HCT116 (cell line): ENCODE measurements around the gene TOMM70. TPM values are rescaled to one million over a fixed set of nuclear protein-coding genes. Genes with fewer than 3 reads are reported as not detected.

Source experiments
- ATAC-seq: fragments of 200-7000 bp; cut with Tn5 transposase; 2 replicates; pipeline ENCODE4 v1.9.1; 2020; ENCODE audit warnings: mild to moderate bottlenecking, moderate library complexity
- BruUV-seq: library from RNA; stranded (reverse); fragments of 400-500 nt; replicated peaks from 2 replicates; lab custom pipeline; 2021; lab: Mats Ljungman, UMichigan
- CTCF ChIA-PET: fragments of 300-600 bp; sonication (Branson Sonifier 250); formaldehyde crosslinking; loops from one replicate; lab custom pipeline; 2021; ENCODE audit warnings: antibody characterized with exemption; lab: Charles Lee
- POLR2A ChIA-PET: fragments of 300-600, 350-600 bp; sonication (Branson Sonifier 250); formaldehyde crosslinking; loops from one replicate; lab custom pipeline; 2021; ENCODE audit warnings: antibody characterized with exemption; lab: Charles Lee
- RAD21 ChIA-PET, 2 experiments: fragments of 300-600 bp; sonication (Branson Sonifier 250); formaldehyde crosslinking; loops; one replicate each; lab custom pipeline; 2023; ENCODE audit warnings: low total read pairs in 2 of 2; ENCODE audit not compliant: uncharacterized antibody in 2 of 2, unreplicated experiment in 2 of 2, low non-redundant PET in 1 of 2; lab: Charles Lee
- DNase-seq: peaks from one replicate; pipeline ENCODE4 v3.0.0-alpha.2; 2010; ENCODE audit warnings: low read depth, low spot score
- H2AFZ ChIP-seq: fragments of 200-600 bp; shearing (Covaris generic), sonication (generic); 2 replicates; pipeline ENCODE4 v1.6.1; 2017; ENCODE audit warnings: low read depth, mixed run types, mixed read lengths, antibody characterized with exemption, low read length; ENCODE audit not compliant: poor library complexity, severe bottlenecking
- H3K27ac ChIP-seq: 2 replicates; pipeline ENCODE4 v1.5.1; 2012; ENCODE audit warnings: low read depth, low read length
- H3K27me3 ChIP-seq: fragments of 200-600 bp; sonication (generic); 2 replicates; pipeline ENCODE4 v1.6.1; 2016; ENCODE audit warnings: mixed run types, low read length, mixed read lengths; ENCODE audit not compliant: insufficient read depth
- H3K36me3 ChIP-seq, 2 experiments: fragments of 200-500 bp in 1 of 2; fragments of 200-600 bp in 1 of 2; sonication (Bioruptor generic) in 1 of 2; sonication (generic) in 1 of 2; 2 replicates each; pipeline versions ENCODE4 v1.5.1 to v1.6.1; 2014 to 2016; ENCODE audit warnings: low read length in 2 of 2, inconsistent platforms in 1 of 2, mixed read lengths in 1 of 2, mixed run types in 1 of 2; ENCODE audit not compliant: insufficient read depth in 2 of 2, control insufficient read depth in 1 of 2
- H3K4me1 ChIP-seq, 2 experiments: fragments of 200-600 bp in 1 of 2; sonication (generic) in 1 of 2; 2 replicates each; pipeline versions ENCODE4 v1.5.1 to v1.6.1; 2012 to 2017; ENCODE audit warnings: low read length in 2 of 2, inconsistent platforms in 1 of 2, mild to moderate bottlenecking in 1 of 2, mixed read lengths in 1 of 2, mixed run types in 1 of 2, moderate library complexity in 1 of 2; ENCODE audit not compliant: insufficient read depth in 2 of 2, control insufficient read depth in 1 of 2
- H3K4me2 ChIP-seq: fragments of 200-600 bp; sonication (generic); 2 replicates; pipeline ENCODE4 v1.6.1; 2017; ENCODE audit warnings: mixed run types, low read length, mixed read lengths
- H3K4me3 ChIP-seq, 2 experiments: fragments of 200-600 bp in 1 of 2; sonication (generic) in 1 of 2; replicated peaks in 1 of 2; 2 replicates each; pipeline ENCODE4 v1.5.1; 2011 to 2016; ENCODE audit warnings: low read length in 2 of 2, control low read depth in 1 of 2, low read depth in 1 of 2, mild to moderate bottlenecking in 1 of 2, mixed read lengths in 1 of 2, mixed run types in 1 of 2
- H3K79me2 ChIP-seq: fragments of 200-600 bp; sonication (generic); 2 replicates; pipeline ENCODE4 v1.6.1; 2017; ENCODE audit warnings: mild to moderate bottlenecking, mixed run types, low read length, moderate library complexity, mixed read lengths; ENCODE audit not compliant: insufficient read depth
- H3K9ac ChIP-seq: fragments of 200-600 bp; sonication (generic); 2 replicates; pipeline ENCODE4 v1.6.1; 2016; ENCODE audit warnings: low read length, mixed read lengths
- H3K9me2 ChIP-seq: fragments of 200-600 bp; sonication (generic), shearing (Covaris generic); 2 replicates; pipeline ENCODE4 v1.6.1; 2017; ENCODE audit warnings: mixed run types, mild to moderate bottlenecking, moderate library complexity; ENCODE audit not compliant: insufficient read depth
- H3K9me3 ChIP-seq, 2 experiments: fragments of 200-500 bp in 1 of 2; fragments of 200-600 bp in 1 of 2; sonication (Bioruptor generic) in 1 of 2; sonication (generic) in 1 of 2; 2 replicates each; pipeline ENCODE4 v1.6.1; 2014 to 2017; ENCODE audit warnings: low read length in 2 of 2, mixed read lengths in 2 of 2, inconsistent platforms in 1 of 2, low read depth in 1 of 2, mild to moderate bottlenecking in 1 of 2, mixed run types in 1 of 2, moderate library complexity in 1 of 2; ENCODE audit not compliant: control insufficient read depth in 1 of 2, insufficient read depth in 1 of 2
- H4K20me1 ChIP-seq: fragments of 200-600 bp; sonication (generic), shearing (Covaris generic); 2 replicates; pipeline ENCODE4 v1.6.1; 2017; ENCODE audit warnings: mixed run types, mild to moderate bottlenecking, moderate library complexity; ENCODE audit not compliant: insufficient read depth
- CBX3 ChIP-seq: IDR thresholded peaks from 2 replicates; pipeline ENCODE4 v1.6.1; 2012; ENCODE audit warnings: low read depth
- CEBPB ChIP-seq: IDR thresholded peaks from 2 replicates; pipeline ENCODE4 v1.6.1; 2012; ENCODE audit warnings: low read depth
- ELF1 ChIP-seq: IDR thresholded peaks from 2 replicates; pipeline ENCODE4 v1.6.1; 2012; ENCODE audit warnings: low read depth, borderline replicate concordance
- EZH2phosphoT487 ChIP-seq: fragments of 200-600 bp; IDR thresholded peaks from 2 replicates; pipeline ENCODE4 v1.6.1; 2018; ENCODE audit warnings: antibody characterized with exemption, borderline replicate concordance
- JUND ChIP-seq: IDR thresholded peaks from 2 replicates; pipeline ENCODE4 v1.6.1; 2012
- MAX ChIP-seq: IDR thresholded peaks from 2 replicates; pipeline ENCODE4 v1.6.1; 2012
- POLR2A ChIP-seq: IDR thresholded peaks from 2 replicates; pipeline ENCODE4 v1.7.0; 2011; ENCODE audit warnings: borderline replicate concordance; ENCODE audit not compliant: insufficient read depth, insufficient read length; ENCODE audit errors: extremely low read depth
- POLR2AphosphoS5 ChIP-seq: IDR thresholded peaks from 2 replicates; pipeline ENCODE4 v1.6.1; 2011; ENCODE audit warnings: mild to moderate bottlenecking, low read depth, low read length, moderate library complexity
- RAD21 ChIP-seq: IDR thresholded peaks from 2 replicates; pipeline ENCODE4 v1.6.1; 2012; ENCODE audit warnings: low read depth, mild to moderate bottlenecking
- SP1 ChIP-seq: IDR thresholded peaks from 2 replicates; pipeline ENCODE4 v1.6.1; 2012; ENCODE audit warnings: low read depth
- TCF7L2 ChIP-seq: IDR thresholded peaks from 2 replicates; pipeline ENCODE4 v1.7.0; 2011; ENCODE audit warnings: borderline replicate concordance, inconsistent platforms; ENCODE audit not compliant: insufficient read depth, insufficient read length; ENCODE audit errors: extremely low read depth
- YY1 ChIP-seq: IDR thresholded peaks from 2 replicates; pipeline ENCODE4 v1.6.1; 2011; ENCODE audit warnings: low read length, low read depth, moderate library complexity, mild to moderate bottlenecking; ENCODE audit not compliant: insufficient replicate concordance; ENCODE audit errors: extremely low read depth
- ZBTB33 ChIP-seq: IDR thresholded peaks from 2 replicates; pipeline ENCODE4 v1.6.1; 2011; ENCODE audit warnings: mild to moderate bottlenecking, low read length, moderate library complexity; ENCODE audit not compliant: insufficient replicate concordance; ENCODE audit errors: extremely low read depth
- ZFX ChIP-seq: fragments of 450-650 bp; IDR thresholded peaks from 2 replicates; pipeline ENCODE4 v1.6.1; 2017
- intact Hi-C: fragments of 100-400 bp; cut with micrococcal nuclease; formaldehyde crosslinking; loops from 2 replicates; pipeline ENCODE4 v1.10.0; 2022
- total RNA-seq: library from RNA; stranded (reverse); gene quantifications from one replicate; pipeline ENCODE4 v1.2.1, GENCODE V29; 2021; ENCODE audit not compliant: unreplicated experiment
- TF ChIP-seq, protein P1 (sequence below), 3 experiments: fragments of 200-600 bp in 1 of 3; sonication (generic) in 1 of 3; IDR thresholded peaks in 2 of 3; conservative IDR thresholded peaks in 1 of 3; 2 replicates each; pipeline ENCODE4 v1.5.1; 2012 to 2017; ENCODE audit warnings: low read depth in 2 of 3, low read length in 2 of 3, antibody characterized with exemption in 1 of 3, borderline replicate concordance in 1 of 3, control low read depth in 1 of 3, mild to moderate bottlenecking in 1 of 3, mixed read lengths in 1 of 3, mixed run types in 1 of 3, moderate library complexity in 1 of 3; ENCODE audit not compliant: insufficient read depth in 1 of 3
- TF ChIP-seq, protein P2 (sequence below): IDR thresholded peaks from 2 replicates; pipeline ENCODE4 v1.6.1; 2012; ENCODE audit warnings: low read depth

The TOMM70 gene
- total RNA-seq, 1 experiment from 2014 or later: 54.9 TPM

- Histone ChIP-seq H3K4me1 (no peaks in the 10 kb centered on the region), H3K4me2 (no peak overlapping the region), H3K27ac (no peak overlapping the region), H4K20me1 (peaks cover 3% of the 10 kb centered on the region; the same call in 1 of the 2 replicates), H3K27me3 (no peaks in the 10 kb centered on the region), H3K79me2 (peaks cover 66% of the 10 kb centered on the region), H3K9me3 (peaks cover 0 to 7% of the 10 kb centered on the region in 2 experiments; a peak in 2 of 4 replicates), H3K9ac (no peak overlapping the region), H3K4me3 (no peak overlapping the region), H3K9me2 (no peaks in the 10 kb centered on the region), H2AFZ (no peak overlapping the region), H3K36me3 (peaks cover 33 to 46% of the 10 kb centered on the region in 2 experiments)
- intact Hi-C loops: no loop called here
- no TSS peak for BruUV-seq
- TF ChIP-seq POLR2A (no peak), CBX3 (no peak), EZH2phosphoT487 (no peak), CEBPB (no peak), ZFX (no peak), ZBTB33 (no peak), POLR2AphosphoS5 (no peak), JUND (no peak), TCF7L2 (no peak), ELF1 (no peak), SP1 (no peak), MAX (no peak), RAD21 (no peak), YY1 (no peak)
- TF ChIP-seq, protein P1, sequence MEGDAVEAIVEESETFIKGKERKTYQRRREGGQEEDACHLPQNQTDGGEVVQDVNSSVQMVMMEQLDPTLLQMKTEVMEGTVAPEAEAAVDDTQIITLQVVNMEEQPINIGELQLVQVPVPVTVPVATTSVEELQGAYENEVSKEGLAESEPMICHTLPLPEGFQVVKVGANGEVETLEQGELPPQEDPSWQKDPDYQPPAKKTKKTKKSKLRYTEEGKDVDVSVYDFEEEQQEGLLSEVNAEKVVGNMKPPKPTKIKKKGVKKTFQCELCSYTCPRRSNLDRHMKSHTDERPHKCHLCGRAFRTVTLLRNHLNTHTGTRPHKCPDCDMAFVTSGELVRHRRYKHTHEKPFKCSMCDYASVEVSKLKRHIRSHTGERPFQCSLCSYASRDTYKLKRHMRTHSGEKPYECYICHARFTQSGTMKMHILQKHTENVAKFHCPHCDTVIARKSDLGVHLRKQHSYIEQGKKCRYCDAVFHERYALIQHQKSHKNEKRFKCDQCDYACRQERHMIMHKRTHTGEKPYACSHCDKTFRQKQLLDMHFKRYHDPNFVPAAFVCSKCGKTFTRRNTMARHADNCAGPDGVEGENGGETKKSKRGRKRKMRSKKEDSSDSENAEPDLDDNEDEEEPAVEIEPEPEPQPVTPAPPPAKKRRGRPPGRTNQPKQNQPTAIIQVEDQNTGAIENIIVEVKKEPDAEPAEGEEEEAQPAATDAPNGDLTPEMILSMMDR (IDR thresholded peaks at IDR 0.05 in 2 of 3, conservative IDR thresholded peaks at IDR 0.05 in 1 of 3; ENCODE audit: borderline replicate concordance in 1 of 3, insufficient read depth in 1 of 3, low read depth in 2 of 3, low read length in 2 of 3): no peak
- TF ChIP-seq, protein P2, sequence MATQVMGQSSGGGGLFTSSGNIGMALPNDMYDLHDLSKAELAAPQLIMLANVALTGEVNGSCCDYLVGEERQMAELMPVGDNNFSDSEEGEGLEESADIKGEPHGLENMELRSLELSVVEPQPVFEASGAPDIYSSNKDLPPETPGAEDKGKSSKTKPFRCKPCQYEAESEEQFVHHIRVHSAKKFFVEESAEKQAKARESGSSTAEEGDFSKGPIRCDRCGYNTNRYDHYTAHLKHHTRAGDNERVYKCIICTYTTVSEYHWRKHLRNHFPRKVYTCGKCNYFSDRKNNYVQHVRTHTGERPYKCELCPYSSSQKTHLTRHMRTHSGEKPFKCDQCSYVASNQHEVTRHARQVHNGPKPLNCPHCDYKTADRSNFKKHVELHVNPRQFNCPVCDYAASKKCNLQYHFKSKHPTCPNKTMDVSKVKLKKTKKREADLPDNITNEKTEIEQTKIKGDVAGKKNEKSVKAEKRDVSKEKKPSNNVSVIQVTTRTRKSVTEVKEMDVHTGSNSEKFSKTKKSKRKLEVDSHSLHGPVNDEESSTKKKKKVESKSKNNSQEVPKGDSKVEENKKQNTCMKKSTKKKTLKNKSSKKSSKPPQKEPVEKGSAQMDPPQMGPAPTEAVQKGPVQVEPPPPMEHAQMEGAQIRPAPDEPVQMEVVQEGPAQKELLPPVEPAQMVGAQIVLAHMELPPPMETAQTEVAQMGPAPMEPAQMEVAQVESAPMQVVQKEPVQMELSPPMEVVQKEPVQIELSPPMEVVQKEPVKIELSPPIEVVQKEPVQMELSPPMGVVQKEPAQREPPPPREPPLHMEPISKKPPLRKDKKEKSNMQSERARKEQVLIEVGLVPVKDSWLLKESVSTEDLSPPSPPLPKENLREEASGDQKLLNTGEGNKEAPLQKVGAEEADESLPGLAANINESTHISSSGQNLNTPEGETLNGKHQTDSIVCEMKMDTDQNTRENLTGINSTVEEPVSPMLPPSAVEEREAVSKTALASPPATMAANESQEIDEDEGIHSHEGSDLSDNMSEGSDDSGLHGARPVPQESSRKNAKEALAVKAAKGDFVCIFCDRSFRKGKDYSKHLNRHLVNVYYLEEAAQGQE: no peak
- POLR2A ChIA-PET: interaction anchor here (0.8 kb wide), 1 partner anchor 16 kb away, joined by 3 read pairs; the partner anchor contains the start of genes LNP1 and TOMM70
- RAD21 ChIA-PET: no interaction called here
- no peak for ATAC-seq
- DNase-seq: no peak
- CTCF ChIA-PET: no interaction called here
Observed at GRCh38 chr3:100384733-100385525, 16.0 kb downstream of the TOMM70 start.
